HG03558 (cell line): ENCODE data around the gene KDM4B.

Source experiments
- ATAC-seq: cut with Tn5 transposase; IDR thresholded peaks from one replicate; pipeline ENCODE4 v1.9.1; 2021; ENCODE audit warnings: moderate number of reproducible peaks; ENCODE audit not compliant: unreplicated experiment; ENCODE audit errors: extremely low read depth

KDM4B gene

DNA sequence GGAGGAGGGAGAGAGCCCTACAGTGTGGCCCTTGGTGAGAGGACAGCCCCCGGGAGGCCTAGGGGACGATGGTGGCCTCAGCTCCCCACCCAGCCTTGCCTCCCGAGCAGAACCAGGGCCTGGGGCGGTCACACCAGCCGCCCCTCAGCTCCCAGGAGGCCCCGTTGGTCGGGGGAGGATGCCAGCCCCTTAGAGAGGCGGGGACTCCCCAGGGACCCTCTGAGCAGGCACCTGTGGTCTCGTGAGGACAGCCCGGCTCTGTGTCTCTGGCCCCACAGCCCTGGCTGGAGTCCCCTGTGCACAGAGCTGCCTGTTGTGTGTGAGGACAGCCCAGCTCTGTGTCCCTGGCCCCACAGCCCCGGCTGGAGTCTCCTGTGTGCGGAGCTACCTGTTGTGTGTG lies 158.8 kb downstream of the KDM4B start:
- ATAC-seq: no peak

DNA sequence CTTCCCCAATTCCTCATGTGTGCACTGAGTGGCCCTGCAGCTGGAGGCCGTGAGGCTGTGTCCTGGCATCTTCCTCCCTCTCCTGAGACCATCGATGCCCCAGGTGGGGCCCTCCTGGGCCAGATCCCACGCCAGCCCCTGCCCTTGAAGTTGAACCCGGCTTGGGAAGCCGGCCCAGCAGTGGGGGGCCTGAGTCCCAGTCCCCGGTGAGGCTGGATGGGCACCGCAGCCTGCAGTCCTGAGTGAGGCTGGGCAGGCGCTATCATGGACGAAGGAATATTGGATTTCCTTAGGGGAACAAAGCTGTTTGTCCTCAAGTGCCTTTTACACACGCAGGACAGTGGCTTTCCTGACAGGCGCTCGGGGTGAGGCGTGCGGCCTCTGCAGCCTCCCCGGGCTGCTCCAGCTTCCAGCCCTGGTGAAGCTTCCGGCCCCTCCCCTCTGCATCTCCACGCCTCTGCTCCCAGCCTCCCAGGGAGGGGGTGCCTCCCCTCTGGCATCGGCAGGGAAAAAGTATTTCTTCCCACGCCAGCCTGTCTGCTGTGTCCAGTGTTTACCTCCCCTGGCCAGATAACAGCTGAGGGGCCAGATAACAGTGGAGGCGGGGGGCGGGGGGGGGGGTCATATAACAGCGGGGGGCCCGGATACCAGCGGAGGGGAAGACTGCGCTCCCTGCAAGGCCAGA lies 159.5 kb downstream of the KDM4B start:
- no peak for ATAC-seq

DNA sequence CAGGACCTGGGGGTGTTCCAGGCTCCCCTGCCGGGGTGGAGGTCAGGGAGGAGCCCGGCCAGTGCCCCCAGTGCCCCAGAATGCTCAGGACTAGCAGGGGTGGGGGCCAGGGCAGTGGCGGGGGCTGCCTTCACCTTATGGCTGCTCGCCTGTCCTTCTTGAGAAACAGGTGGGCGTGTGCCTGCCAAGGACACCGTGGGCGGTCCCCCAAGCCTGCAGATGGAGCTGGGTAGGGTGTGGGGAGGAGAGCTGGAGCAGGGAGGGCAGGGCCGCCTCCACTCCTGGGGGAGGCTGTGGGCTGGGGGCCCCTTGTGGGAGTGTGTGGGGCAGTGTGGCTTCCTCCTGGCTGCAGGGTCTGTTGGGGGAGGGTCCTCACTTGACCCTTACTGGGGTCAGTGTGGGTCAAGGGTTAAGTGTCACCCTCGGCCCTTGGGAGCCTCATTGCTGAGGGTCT lies 160.1 kb downstream of the KDM4B start:
- no peak for ATAC-seq

DNA sequence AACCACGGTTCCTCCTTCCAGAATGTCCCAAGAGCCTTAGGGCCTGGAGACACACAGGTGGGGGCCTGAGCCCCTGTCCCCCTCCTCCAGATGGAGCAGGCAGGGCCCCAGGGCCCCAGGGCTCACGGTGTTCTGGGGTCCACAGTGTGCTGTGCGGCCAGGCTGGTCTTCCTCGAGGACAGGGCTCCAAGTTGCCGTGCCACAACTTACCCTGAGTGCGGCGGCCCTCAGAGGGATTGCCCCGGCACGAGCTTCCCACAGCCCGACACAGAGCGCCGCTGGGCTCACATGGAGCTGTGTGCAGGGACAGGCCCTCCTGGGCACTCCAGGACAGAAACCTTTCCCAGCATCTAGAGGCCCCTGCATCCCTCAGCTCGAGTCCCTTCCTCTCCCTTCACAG lies 160.8 kb downstream of the KDM4B start:
- no peak for ATAC-seq

DNA sequence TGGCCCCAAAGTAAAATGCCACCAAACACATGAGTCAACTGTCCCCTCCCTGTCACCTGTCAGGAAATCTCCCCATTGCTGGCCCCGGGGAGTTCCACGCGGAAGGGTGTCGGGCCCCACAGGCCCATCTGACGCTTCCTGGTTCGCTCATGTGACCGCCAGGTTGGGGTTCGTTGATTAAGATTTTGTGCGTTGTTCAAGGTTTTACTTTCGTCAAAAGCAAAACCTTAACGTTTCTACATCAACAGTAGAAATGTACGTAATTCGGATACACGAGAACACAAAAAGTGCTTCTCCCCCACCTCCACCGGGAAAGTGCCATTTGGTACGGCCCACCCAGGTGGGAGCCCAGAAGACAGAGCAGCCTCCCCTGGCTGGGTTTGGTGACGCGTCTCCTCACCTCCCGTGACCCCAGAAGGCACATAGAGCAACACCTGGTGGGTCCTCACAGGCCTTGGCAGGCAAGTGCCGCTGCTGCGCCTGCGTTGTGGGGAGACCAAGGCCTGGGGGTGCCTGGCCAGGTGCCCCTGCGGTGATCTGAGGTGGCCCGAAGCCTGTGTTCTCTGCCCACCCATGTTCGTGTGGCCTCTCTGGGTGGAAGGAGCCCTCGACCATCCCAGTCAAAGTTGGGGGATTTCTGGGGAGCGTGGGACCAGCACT lies 161.6 kb downstream of the KDM4B start:
- ATAC-seq: no peak

DNA sequence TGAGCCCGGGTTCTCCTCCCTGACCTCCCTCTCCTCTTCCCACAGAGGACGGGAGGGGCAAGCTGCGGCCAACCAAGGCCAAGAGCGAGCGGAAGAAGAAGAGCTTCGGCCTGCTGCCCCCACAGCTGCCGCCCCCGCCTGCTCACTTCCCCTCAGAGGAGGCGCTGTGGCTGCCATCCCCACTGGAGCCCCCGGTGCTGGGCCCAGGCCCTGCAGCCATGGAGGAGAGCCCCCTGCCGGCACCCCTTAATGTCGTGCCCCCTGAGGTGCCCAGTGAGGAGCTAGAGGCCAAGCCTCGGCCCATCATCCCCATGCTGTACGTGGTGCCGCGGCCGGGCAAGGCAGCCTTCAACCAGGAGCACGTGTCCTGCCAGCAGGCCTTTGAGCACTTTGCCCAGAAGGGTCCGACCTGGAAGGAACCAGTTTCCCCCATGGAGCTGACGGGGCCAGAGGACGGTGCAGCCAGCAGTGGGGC lies 162.2 kb downstream of the KDM4B start:
- no peak for ATAC-seq

DNA sequence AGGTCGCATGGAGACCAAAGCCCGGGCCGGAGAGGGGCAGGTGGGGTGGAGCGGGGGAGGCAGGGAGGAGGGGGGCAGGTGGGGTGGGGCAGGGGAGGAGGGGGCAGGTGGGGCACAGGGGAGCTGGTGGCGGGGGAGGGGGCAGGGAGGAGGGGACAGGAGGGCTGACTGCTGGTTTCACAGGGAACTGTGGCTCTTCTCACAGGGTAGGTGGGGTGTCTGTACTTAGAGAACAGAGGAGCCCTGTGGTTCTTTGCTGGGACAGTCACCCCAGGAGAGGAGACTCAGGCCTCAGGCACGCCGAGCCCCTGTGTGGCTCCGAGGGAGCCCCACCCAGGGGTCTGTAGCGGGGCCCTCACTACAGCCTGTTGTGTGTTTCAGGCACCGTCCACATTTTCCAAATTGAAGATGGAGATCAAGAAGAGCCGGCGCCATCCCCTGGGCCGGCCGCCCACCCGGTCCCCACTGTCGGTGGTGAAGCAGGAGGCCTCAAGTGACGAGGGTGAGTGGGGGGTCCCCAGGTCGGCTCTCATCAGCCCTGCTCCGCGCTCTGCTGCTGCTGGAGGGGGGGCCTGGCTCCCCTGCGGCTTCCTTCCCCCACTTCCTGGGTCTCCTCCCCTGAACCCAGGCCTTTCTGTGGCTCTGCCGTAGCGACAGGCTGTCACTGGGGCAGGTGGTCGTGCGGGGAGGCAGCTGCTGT lies 162.7 kb downstream of the KDM4B start:
- ATAC-seq: no peak

DNA sequence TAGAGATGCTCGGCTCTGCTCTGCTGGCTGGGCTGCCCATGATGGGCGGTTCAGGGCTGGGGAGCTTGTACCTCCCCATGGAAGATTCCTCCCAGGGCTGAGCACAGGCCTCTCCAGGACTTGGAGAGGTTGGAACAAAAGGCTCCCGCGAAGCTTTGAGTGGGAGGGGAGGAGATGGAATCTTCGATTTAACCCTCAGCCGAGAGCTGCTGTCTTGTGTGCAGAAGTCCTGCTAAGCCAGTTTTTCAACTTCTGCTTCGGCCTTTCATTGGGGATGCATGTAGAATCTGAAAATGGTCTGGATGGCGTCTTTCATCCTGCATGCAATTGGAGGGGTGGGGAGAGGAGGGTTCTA lies 163.3 kb downstream of the KDM4B start:
- no peak for ATAC-seq

DNA sequence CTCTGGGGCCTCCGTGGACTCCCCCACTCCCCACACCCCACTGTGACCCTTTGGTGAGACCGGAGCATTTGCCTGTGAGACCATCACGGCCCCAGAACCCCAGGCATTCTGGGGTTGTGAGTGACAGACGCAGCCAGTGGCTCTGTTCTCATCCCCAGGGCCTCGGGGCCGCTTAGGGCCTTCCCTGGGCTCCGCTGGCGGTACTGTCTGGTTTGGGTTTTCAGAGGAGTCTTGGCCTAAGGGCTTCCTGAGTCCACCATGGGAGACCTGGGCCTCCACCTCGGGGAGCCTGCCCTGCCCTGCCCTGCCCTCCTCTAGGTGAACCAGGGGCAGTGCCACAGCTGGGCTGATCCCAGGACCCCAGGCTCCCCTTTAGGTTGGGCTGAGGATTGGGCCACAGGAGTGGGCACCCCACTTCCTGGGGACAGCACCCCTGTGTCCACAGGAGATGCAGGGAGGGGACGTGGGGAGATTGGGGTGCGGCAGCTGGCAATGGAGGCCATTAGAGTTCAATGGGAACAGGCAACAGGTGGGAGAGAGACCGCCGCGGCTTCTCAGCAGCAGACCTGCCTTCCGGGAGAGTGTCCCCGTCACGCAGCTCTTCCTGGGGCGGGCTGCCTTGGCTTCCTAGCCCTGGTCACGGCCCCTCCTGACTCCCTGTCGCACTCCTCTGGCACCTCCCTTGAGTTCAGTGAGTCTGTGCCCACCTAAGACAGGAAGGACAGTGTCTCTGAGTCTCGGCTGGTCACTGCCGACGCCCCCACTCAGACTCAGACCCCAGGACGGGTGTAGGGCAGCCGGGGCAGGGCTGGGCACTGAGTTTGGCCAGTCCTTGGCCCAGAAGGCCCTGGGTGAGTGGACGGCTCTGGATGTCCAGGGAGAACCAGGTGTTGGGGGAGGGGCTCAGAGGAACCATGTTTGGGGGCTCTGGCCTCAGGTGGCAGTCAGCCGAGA lies 164.1 kb downstream of the KDM4B start:
- no peak for ATAC-seq

DNA sequence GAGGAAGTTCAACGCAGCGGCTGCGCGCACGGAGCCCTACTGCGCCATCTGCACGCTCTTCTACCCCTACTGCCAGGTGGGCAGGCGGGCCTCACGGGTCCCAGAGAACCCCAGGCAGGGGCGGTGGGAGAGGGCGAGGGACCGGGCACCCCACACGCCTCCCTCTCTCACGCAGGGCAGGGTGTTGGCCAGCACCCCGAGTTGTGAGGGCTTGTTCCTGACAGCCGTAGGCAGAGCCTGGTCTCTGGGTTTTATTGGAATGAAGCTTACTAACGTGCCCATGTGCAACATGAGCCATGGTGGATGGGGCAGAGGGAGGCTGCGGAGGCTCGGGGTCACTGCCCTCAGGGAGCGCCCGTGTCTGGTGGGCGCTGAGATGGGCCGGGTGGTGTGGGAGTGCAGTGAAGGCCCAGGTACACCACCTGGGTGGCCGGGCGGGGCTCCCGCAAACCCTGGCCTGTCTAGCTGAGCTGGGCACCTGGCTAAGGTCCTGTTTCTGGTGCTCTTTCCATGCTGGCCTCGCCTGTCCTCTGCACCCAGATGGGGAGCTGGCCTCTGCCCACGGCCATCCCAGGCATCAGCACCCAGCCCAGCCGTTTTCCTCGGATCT lies 165.2 kb downstream of the KDM4B start:
- ATAC-seq: no peak

DNA sequence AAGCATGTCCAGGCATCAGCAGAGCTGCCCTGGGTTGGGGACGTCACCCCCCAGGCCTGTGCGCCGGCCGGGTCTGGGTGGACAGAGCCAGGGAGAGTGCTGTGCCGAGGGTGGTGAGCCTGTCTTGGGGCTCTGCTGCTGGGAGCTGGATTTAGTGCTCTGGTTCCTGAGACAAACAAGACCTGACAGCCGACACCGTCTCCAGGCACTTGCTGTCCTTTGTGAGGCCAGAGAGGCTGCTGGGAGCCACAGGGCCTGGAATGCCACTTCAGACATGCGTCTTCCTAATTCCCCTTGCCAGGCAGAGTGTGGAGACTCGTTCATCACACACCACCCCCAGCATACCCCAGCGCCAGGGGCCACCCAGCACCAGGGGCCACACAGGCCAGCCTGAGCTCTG lies 165.8 kb downstream of the KDM4B start:
- ATAC-seq: no peak

DNA sequence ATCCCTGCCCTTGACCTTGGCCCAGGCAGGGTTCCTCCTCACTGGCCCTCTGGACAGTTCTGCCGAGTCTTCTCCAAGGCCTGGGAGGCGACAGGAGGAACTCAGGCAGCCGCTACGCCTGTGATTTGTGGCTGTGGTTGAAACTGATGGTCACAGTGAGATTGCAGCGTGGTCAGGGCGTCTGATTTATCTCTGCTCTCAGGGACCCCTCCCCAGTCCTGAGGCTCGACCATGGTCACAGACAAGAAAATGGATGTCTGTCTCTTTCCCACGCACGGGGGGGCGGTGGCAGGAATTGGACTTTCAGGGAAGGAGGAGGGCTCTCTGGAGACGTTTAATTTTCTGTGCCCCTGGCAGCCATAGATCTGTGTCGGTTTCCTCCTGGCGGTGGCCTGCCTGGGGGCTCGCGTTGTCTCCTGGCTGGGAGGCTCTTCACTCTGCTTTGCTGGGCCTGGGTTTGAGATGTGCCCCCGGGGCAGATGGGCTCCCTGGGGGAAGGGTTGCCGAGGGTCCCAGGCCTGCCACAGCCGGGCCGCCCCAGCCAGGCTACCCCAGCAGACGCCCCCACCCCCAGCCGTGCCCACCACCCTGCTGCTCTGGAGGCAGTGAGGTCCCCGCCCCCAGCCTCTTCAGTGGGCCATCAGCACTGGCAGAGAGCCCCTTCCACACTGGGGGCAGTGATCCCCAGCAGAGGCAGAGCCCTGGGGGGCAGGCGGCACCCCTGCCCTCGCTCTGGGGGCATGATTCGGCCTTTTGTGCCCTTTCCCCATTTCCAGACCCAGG lies 167.4 kb downstream of the KDM4B start:
- no peak for ATAC-seq

DNA sequence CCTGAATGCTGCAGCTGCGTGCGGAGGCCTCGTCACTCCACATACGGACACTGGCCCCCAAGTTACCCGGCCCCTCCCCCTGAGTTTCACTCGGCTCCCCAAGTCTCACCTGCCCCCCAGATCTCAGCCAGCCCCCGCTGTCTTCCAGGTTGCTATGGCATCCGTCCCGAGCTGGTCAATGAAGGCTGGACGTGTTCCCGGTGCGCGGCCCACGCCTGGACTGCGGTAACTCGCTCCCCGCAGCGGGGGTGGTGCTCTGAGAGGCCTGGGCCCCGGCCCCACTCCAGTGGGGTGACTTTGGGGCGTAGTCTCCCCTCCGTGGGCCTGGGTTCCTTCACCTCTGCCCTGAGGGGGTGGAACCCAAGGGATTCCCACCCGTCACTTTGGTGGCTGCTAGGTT lies 168.2 kb downstream of the KDM4B start:
- no peak for ATAC-seq

DNA sequence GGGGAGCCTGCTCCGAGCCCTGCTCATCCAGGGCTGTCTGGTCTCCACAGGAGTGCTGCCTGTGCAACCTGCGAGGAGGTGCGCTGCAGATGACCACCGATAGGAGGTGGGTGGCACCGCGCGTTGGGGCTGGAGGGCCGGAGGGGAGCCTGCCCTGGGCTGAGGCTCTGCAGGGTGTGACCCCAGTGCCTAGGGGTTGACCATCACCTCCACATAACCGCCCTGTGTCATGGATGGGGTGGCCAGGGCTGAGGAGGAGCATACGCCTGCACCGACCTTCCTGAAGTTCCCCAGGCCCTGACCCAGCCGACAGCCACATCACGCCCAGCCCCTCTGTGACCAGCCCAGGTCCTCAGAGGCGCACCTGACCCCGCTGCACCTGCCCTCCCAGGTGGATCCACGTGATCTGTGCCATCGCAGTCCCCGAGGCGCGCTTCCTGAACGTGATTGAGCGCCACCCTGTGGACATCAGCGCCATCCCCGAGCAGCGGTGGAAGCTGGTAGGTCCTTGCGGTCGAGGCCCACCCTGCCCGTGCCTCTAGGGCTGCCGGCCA lies 168.7 kb downstream of the KDM4B start:
- ATAC-seq: no peak

DNA sequence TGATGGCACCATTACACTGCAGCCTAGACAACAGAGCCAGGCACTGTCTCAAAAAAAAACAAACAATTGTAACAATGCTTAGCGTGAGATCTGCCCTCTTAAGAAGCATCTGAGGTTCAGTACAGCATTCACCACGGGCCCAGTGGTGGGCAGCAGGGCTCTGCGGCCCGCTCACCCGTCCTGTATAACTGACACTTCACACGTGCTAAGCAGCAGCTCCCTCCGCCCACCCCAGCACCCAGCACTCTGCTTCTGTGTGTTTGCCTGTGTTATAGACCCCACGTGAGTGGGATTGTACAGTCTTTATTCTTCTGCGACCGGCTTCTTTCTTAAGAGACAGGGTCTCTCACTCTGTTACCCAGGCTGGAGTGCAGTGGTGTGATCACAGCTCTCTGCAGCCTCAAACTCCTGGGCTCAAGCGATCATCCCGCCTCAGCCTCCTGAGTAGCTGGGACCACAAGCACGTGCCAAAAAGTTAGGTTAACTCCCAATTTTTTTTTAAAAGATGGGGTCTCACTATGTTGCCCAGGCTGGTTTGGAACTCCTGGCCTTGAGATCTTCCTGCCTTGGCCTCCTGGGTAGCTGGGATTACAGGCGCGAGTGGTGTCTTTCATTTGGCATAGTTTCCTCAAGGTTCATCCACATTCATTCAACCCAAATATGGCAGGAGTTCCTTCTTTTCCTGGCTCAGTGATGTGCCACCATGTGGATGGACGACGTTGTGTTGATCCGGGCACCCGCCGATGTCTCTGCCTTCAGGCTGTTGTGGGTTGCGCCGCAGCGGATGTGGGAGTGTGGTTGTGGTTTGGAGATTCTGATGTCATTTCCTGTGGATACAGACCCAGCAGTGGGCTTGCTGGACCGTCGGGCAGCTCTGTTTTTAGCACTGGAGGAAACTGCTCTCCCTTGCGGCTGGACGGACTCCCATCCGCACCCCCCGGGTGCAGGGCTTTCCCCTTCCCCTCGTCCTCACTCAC lies 170.0 kb downstream of the KDM4B start:
- no peak for ATAC-seq

DNA sequence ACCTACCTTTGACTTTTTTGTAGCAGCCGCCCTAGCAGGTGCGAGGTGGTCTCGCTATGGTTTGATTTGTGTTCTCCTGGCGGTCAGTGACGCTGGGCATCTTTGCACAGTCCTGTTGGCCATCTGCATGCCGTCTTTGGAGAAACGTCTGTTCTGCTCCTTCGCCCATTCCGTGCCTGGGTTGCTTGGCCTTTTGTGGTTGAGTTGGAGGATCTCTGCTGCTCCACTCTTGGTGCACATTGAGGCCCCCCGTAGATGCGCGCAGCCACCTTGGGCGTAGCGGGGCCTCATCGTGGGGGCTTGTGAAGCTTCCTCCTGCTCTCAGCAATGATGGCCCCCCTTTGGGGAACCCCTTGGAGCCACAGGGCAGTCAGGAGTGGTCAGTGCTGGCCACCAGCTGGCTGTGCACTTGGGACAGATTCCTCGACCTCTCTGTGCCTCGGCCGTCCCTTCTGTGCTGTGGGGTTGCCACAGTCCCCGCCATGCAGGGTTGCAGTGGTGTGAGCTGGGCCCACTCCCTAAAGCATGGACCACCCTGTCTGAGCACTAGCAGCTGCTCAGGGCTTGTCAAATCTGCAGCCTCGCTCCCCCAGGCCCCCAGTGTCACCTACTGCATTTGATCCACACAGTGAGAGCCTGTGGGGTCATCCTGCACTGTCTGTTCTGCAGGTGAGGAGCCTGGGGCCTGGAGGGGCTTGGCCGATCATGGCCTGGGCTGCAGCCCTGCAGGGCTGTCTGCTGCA lies 170.8 kb downstream of the KDM4B start:
- ATAC-seq: no peak
